Left lung (tissue), 10 donors: Measurements from ENCODE around the gene TP53INP2. TPM values are rescaled to one million over a fixed set of nuclear protein-coding genes. Genes with fewer than 3 reads are reported as not detected.
A peak's percentile ranks its signal among the peaks of the same experiment; 100 is the strongest.

Experiments used
- ATAC-seq: fragments of 200-7000 bp; cut with Tn5 transposase; one replicate; pipeline ENCODE4 v1.9.1; 2020; ENCODE audit warnings: moderate library complexity
- DNase-seq, 4 donors: peaks; one replicate each; pipeline ENCODE4 v3.0.0-alpha.2; 2013 to 2020
- H3K27ac ChIP-seq, 2 donors: fragments of 200-600 bp; sonication (generic) in 1 of 2; one replicate each; pipeline versions ENCODE4 v1.5.0 to v1.8.0; 2020 to 2021
- H3K27me3 ChIP-seq, 2 donors: fragments of 200-600 bp; sonication (generic) in 1 of 2; one replicate each; pipeline versions ENCODE4 v1.5.0 to v1.8.0; 2020 to 2021
- H3K36me3 ChIP-seq, 2 donors: fragments of 200-600 bp; sonication (generic) in 1 of 2; one replicate each; pipeline versions ENCODE4 v1.5.0 to v1.8.0; 2020 to 2021
- H3K4me1 ChIP-seq, 2 donors: fragments of 200-600 bp; one replicate each; pipeline ENCODE4 v1.8.0; 2021
- H3K4me3 ChIP-seq, 2 donors: fragments of 200-600 bp; sonication (generic) in 1 of 2; one replicate each; pipeline versions ENCODE4 v1.5.0 to v1.8.0; 2020 to 2021; ENCODE audit warnings: mild to moderate bottlenecking in 1 of 2
- H3K9me3 ChIP-seq, 2 donors: fragments of 200-600 bp; sonication (generic) in 1 of 2; one replicate each; pipeline versions ENCODE4 v1.5.0 to v1.8.0; 2020 to 2021
- CTCF ChIP-seq, 2 donors: fragments of 200-600 bp; sonication (generic) in 1 of 2; IDR thresholded peaks; one replicate each; pipeline versions ENCODE4 v1.5.0 to v1.8.0; 2021; ENCODE audit warnings: antibody characterized with exemption in 2 of 2
- intact Hi-C, 2 donors: fragments of 100-400 bp; cut with DNase I; formaldehyde crosslinking; loops; one replicate each; pipeline versions ENCODE4 v1.11.2 to v1.14.2; 2022
- polyA plus RNA-seq, 6 donors: library from polyadenylated mRNA; unstranded; fragments of 120-200 nt; gene quantifications; one replicate each; pipeline ENCODE4 v1.2.1, GENCODE V29; 2013; ENCODE audit not compliant: insufficient read length in 6 of 6
- total RNA-seq, 2 donors: library from RNA; stranded (reverse); fragmentation: NEBNext Ultra II Directional; extraction: Animal tissue kit (Norgen Biotek cat#: 25700); gene quantifications; one replicate each; pipeline ENCODE4 v1.2.1, GENCODE V29; 2021
- donor health status: DM: no; HTN: yes; CAD: no.
- donor health status: DM: no; HTN: no; CAD: no.

Gene TP53INP2
- total and polyA plus RNA-seq, 8 donors, result 5.8 to 41.5 (median 6.9) TPM

GRCh38 chr20:34701405-34702085 is 2.6 kb upstream of the TP53INP2 start:
- H3K36me3 ChIP-seq, result no peaks in the 10 kb centered on the region
- H3K4me1 ChIP-seq, result peaks cover 4 to 25% of the 10 kb centered on the region in 2 donors
- H3K4me3 ChIP-seq, result no peak overlapping the region
- DNase-seq (no peak), ATAC-seq (no peak)
- no peaks in the 10 kb centered on the region for H3K27me3 ChIP-seq
- H3K9me3 ChIP-seq, result no peaks in the 10 kb centered on the region
- intact Hi-C loops, result loop anchor here in 1 of 2 donors (10.0 kb wide), 1 partner anchor 167 kb away; no protein-coding TSS in a partner anchor
- no peak overlapping the region for H3K27ac ChIP-seq
- TF ChIP-seq CTCF (IDR thresholded peaks at IDR 0.05), result no peak

- H3K36me3 ChIP-seq, result no peaks in the 10 kb centered on the region
- TF ChIP-seq CTCF (IDR thresholded peaks at IDR 0.05), result no peak
- H3K4me3 ChIP-seq, result peak overlapping the region in 1 of 2 donors; percentile 72
- H3K27ac ChIP-seq, result peak overlapping the region in 1 of 2 donors; percentile 100
- peaks cover 4 to 31% of the 10 kb centered on the region in 2 donors for H3K4me1 ChIP-seq
- intact Hi-C loops, result loop anchor here in 1 of 2 donors (10.0 kb wide), 1 partner anchor 168 kb away; no protein-coding TSS in a partner anchor
- H3K9me3 ChIP-seq, result no peaks in the 10 kb centered on the region
- H3K27me3 ChIP-seq, result no peaks in the 10 kb centered on the region
- DNase-seq, result no peak
- ATAC-seq, result no peak
Measured at GRCh38 chr20:34703061-34703423, 1.1 kb upstream of the TP53INP2 start.

- Histone ChIP-seq H3K4me1 (peaks cover 6 to 35% of the 10 kb centered on the region in 2 donors), H3K4me3 (peak overlapping the region; percentile 72 to 76), H3K27me3 (no peaks in the 10 kb centered on the region), H3K36me3 (no peaks in the 10 kb centered on the region), H3K9me3 (no peaks in the 10 kb centered on the region), H3K27ac (peak overlapping the region; percentile 100)
- no peak for TF ChIP-seq CTCF (IDR thresholded peaks at IDR 0.05)
- ATAC-seq (peak; percentile 17), DNase-seq (peak in 2 of 4 donors; percentile 42 to 52)
- intact Hi-C loops, result loop anchor here in 1 of 2 donors (10.0 kb wide), 1 partner anchor 169 kb away; no protein-coding TSS in a partner anchor
Measured at GRCh38 chr20:34703424-34704176, 544 bp upstream of the TP53INP2 start.

- H3K27me3 ChIP-seq, result peaks cover 0 to under 1% of the 10 kb centered on the region in 2 donors
- ATAC-seq, result no peak
- no peak for TF ChIP-seq CTCF (IDR thresholded peaks at IDR 0.05)
- peak overlapping the region; percentile 100 for H3K27ac ChIP-seq
- H3K4me3 ChIP-seq, result peak overlapping the region; percentile 72 to 76
- H3K4me1 ChIP-seq, result peaks cover 9 to 43% of the 10 kb centered on the region in 2 donors
- no peaks in the 10 kb centered on the region for H3K9me3 ChIP-seq
- intact Hi-C loops, result loop anchor here in 1 of 2 donors (10.0 kb wide), 1 partner anchor 170 kb away; no protein-coding TSS in a partner anchor
- no peak for DNase-seq
- H3K36me3 ChIP-seq, result no peaks in the 10 kb centered on the region
Measured at GRCh38 chr20:34705008-34705396, 858 bp downstream of the TP53INP2 start.
